GM19238 (cell line): ENCODE results near the gene RETREG2.
A peak's percentile ranks its signal among the peaks of the same experiment; 100 is the strongest.

Experiments used
- DNase-seq: peaks from one replicate; pipeline ENCODE4 v3.0.0; 2011; ENCODE audit warnings: low spot score; ENCODE audit not compliant: insufficient read length

The RETREG2 gene

DNA sequence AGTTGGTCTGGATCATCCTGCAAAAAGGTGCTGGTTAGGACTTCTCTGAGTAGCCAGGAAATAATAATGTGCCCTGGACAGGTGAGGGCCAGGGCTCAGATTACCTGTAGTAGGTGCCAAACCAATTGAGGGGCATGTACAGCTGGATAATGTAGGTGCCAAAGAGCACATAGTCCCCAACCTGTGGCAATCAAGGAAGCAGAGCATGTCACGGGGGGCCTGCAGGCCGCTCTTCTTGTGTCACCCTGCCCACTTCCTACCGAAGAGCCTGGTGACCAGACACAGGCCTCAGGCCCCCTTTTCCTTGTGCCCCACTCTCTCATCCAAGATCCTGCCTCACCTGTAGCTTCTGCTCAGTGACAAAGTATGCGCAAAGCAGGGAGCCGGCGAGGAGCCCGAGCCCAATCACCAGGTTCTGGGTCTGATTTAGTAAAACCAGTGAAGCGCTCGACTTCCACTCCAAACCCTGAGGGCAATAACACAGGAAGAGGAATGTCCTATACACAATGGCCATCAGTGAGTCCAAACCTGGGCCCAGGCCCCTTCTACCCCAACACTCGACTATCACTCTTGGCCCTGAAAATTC lies 35.5 kb downstream of the RETREG2 start:
- no peak for DNase-seq

- no peak for DNase-seq
Observed at GRCh38 chr2:219214141-219214540, 36.1 kb downstream of the RETREG2 start.

GRCh38 chr2:219214786-219215185 lies 36.7 kb downstream of the RETREG2 start:
- no peak for DNase-seq

DNA sequence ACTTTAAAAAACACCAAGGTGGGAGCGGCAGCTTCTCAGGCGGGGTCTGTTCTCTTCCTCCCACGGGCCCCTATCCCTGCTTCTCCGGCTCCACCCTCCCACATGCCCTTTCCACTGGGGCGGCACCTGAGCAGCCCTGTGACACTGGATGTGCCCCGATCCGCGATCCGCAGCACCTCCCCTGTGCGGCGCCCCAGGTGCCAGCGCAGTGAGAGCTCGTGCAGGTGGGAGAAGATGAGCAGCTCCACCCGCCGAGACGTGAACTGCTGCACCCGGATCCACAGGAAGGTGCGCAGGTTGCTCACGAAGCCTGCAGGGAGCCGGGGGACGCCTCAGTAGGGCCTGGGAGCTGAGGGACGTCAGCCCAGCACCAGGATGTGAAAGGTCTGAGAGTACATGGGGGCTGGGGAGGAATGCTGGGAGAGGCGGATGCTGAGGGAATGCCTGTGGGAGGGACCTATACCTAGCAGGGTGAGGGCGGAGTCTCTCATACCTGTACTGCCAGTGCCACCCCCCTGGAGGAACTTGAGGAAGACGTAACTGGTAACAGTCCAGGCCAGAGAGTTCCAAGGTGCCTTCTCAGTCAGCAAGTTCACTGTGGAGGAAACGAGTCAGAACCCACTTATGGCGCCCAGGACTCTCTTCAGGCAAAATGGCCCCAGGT lies 37.9 kb downstream of the RETREG2 start:
- DNase-seq: no peak

DNA sequence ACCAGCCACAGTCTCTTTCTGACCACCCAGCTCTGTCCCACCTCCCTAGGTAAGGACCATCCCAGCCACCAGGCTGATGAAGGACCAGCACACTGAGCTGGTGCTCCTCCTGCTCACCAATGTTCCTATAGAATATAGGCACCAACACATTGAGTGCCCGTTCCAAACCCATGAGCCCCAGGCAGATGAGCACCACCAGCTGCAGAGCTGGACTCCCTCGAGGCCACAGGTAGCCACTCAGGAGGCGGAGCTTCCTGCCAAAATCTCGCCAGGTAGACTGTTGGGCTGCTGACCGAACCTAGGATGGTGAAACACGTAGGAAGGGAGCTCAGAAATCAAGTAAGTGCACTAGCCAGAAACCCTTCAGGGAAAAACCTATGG lies 38.5 kb downstream of the RETREG2 start:
- no peak for DNase-seq

DNA sequence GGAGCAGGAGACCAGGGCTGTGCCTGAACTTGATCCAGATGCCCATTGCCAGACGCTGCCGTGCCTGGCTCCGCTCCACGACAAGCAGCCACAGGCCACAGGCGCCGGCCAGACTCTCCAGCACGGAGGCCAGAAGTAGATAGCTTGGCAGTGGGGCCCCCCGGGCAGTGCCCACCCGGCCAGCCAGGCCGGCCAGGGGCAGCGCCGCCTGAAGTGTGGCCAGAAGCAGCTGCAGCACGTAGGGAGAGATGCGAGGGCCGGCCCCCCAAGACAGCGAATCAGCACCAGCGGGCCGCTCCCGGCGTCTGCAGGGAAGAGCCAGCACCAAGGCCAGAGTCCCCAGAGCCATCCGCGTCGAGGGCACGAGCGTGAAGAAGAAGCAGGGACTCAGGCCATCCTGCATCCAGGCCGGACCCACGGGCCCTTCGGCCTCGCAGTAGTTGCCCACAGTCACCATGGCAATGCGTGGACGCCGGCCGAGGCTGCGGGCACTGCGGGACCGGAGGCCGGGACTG lies 40.2 kb downstream of the RETREG2 start:
- DNase-seq: no peak

DNA sequence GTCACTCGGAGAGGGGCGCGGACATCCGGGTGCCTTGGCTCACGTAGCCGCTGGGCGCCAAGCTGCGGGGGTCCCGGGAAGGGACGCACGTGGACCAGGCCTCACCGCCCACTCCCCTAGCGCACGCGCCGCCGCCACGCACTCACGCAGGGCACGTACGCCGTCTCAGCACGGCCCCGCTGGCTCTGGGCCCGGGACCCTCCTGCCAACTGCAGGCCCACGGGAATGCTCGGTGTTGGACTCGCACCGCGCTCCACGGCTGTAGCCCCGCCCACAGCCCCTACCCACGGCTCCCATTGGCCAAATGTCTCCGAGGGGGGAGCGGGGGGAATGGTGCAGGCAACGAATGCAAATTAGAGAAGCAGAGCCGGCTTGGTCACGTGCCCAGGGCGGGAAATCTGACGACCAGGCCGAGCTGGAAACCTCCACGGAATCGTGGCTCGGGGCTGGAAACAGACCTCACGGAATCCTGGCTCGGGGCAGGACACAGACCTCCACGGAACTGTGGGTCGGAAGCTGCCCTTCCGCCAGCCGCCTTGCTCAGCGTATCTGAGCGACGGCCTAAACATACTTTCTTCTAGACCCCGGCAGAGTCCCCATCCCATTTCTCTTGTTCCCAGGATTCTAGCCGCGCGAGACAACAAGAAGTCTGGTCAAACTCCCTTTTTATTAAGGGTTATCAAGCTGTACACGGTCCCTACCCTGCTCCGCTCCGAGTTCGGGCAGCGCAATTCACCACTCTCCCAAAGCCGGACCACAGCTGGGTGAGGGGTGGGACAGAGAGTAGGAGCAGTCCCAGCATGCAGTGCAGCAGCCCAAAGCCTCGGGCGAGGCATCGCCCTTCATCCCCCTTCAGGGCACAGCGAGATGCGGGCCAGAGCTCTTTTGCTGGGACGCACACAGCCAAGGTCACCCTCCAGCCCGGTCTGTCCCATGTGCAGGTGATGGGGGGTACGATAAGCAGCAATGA lies 40.9 kb downstream of the RETREG2 start, which contains the start of gene ABCB6:
ABCB6 (minus strand) TSS at position 227 of the 970 bp plus-strand sequence. CDS start 285 bp downstream, outside the sequence.
- DNase-seq: peak; percentile 96

GRCh38 chr2:219219784-219220532 lies 41.9 kb downstream of the RETREG2 start:
- DNase-seq: no peak

DNA sequence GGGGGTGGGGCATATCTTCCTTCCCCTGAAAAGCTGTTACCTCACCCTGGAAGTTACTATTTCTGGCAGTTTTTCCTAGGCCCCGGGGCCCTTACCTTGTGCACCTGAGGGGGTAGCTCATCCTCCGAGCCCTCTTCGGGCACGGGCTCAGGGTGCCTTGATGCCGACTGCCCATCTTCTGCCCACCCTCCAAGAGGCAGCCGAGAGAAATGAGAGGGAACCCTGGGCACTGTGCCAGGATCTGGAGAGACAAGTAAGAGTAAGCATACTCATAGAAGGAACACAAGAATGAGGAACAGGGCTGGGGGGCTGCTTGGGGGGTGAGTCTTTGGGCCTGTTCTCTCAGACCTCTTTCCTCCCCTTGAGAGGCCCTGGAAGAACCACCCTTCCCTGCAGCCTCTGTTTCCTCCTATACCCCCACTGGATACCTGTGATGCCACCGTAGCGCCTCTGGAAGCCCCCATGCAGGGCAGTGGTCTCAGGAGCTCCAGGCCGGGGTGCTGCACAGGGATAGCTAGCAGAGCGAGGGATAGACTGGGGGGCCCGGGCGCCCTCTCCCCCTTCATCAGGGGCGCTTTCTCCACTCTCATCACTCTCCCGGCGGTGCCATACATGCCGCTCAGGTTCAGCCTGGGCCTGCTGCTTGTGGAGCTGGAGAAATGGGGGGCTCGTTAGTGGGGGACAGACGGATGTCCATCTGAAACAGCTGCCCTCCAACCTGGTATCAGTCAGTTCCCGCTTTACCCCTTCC lies 42.8 kb downstream of the RETREG2 start:
- no peak for DNase-seq

DNA sequence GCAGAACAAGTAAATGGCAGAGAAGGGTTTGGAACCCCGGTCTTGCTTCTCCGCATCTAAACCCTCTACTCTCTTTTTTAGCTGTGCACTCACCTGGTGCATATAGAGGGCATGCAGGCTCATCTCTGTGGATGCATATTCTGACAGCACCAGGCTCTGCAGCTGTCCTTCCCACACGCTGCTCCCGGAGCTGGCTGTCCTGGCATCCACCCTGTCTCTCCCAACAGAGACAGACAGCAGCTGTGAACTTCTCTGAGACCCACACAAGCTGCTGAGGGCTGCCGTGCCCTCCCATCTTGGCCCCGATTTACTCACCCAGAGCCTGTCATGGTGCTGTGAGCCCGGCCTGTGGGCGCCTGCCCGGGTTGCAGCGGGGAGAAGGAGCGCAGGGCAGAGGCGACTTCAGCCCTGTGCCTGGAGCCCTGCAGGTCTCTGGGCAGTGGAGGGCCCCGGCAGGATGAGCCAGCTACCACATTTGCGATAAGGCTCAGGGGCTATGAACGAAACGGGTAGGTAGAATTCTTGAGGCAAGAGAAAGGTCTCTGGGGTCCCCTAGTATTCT lies 44.0 kb downstream of the RETREG2 start:
- DNase-seq: no peak

- DNase-seq: no peak
Observed at GRCh38 chr2:219223831-219224610, 45.9 kb downstream of the RETREG2 start.

- DNase-seq: no peak
Observed at GRCh38 chr2:219225350-219225749, 47.3 kb downstream of the RETREG2 start.

GRCh38 chr2:219228041-219228910 lies 50.2 kb downstream of the RETREG2 start:
- DNase-seq: no peak

DNA sequence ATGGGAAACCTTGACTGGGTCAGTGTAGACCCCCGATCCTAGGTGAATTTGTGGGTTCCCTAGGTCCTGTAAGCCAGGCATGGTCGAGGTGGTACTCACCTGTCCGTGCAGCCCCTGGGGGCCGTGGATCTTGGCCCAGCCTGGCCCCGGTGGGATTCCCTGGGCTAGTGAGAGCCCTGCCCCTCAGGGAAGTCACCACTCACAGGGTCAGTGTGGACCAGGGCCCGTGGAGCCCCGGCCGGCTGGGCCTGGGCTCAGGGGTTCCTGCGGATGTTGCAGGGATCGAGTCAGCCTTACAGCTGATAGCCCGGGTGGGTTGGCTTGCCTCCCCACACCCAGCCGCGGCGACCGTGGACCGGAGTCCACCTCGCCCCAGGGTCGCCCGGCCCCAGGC lies 50.8 kb downstream of the RETREG2 start:
- DNase-seq: no peak

DNA sequence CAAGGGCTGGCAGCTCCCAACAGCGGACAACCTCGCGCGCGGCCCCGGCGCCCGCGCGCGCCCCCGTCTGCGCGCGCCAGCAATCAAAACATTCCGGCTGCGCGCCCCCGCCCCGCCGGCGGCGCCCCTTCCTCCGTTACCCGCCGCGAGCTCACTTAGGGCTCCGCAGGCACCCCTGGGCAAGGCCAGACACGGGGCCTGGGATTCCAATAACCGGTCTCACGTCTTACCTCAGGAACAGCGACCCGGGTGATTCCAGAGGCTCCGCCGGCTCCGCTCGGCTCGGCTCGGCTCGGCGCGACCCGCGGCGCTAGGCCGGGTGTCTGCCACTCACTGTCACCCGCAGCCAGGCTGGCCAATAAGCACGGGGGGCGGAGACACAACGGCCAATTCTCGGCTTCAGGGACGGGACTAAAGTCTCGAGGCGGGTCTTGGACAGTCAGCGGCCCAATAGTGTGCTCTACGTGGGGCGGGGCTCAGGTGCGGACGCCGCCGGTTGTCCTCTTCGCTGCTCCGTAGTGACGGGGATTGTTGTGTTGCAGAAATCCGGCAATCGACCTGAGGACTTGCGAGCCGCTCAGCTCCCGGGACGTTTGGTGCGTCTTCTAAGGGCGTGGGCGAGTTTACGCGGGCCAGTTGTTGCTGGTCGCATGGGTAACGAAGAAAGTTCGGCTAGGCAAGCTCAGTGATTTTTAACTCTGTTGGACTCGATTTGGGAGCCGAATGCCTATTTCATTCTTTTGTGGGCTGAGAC lies 51.4 kb downstream of the RETREG2 start, which contains the start of the genes ANKZF1 and ATG9A:
ANKZF1 (plus strand) TSS at position 502 of the 754 bp plus-strand sequence. CDS start 452 bp downstream, outside the sequence.
ATG9A (minus strand) TSS at position 332 of the 754 bp plus-strand sequence. CDS start 1,612 bp downstream, outside the sequence.
- peak; percentile 100 for DNase-seq

DNA sequence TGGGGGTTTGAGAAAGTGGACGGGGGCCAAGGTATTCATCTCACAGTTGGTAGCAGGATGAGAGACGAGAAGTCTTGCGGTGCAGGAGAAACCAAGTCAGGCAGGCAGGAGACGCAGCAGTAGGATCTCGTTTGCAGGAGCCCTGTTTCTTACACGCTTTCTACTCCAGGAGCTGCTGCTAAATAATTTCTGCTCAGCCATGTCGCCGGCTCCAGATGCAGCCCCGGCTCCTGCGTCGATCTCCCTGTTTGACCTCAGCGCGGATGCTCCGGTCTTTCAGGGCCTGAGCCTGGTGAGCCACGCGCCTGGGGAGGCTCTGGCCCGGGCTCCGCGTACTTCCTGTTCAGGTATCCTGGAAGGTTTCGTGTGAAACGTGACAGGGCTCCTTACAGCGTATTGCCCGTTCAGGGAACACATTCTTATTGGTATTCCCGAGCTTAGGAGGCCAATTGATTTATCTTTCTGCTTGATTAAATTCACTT lies 52.0 kb downstream of the RETREG2 start:
- DNase-seq: no peak

DNA sequence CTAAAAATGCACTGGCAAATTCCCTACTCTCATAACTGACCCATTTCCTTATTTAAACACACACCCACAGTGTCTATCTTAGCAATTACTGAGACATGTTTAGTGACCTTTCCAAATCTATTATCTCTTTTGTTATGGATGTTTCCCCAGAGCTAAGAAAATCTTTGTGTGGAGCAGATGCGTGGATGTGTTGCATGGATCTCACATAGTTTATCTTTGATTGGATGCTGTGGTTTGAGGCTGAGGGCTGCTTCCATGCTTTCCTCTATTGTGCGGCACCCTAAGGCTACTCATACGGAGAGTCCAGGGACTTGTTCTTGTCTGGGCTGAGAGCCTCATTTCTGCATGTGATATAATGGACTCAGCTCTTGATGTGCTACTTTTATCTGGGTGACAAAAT lies 56.3 kb downstream of the RETREG2 start:
- no peak for DNase-seq
